GM23338 (cell line): Measurements from ENCODE around the gene TXNRD3. TPM values are rescaled to one million over a fixed set of nuclear protein-coding genes. Genes with fewer than 3 reads are reported as not detected.

Experiments
- ATAC-seq: fragments of 200-7000 bp; cut with Tn5 transposase; 3 replicates; pipeline ENCODE4 v1.9.1; 2020
- DNase-seq: peaks from one replicate; pipeline ENCODE4 v3.0.0-alpha.2; 2015; ENCODE audit warnings: low spot score
- H2AFZ ChIP-seq: fragments of 200-600 bp; sonication (generic); 2 replicates; pipeline ENCODE4 v1.8.0; 2016; ENCODE audit warnings: antibody characterized with exemption, mild to moderate bottlenecking, moderate library complexity
- H3F3A ChIP-seq: fragments of 200-600 bp; sonication (generic); replicated peaks from 2 replicates; pipeline ENCODE4 v1.8.0; 2017; ENCODE audit warnings: antibody characterized with exemption, mixed run types, low read depth
- H3K27ac ChIP-seq: fragments of 200-600 bp; sonication (generic); 2 replicates; pipeline ENCODE4 v1.6.1; 2016; ENCODE audit warnings: low read depth
- H3K27me3 ChIP-seq: fragments of 200-600 bp; sonication (generic); 2 replicates; pipeline ENCODE4 v1.8.0; 2016; ENCODE audit warnings: mild to moderate bottlenecking, mixed run types, moderate library complexity; ENCODE audit not compliant: insufficient read depth
- H3K36me3 ChIP-seq: fragments of 200-600 bp; sonication (generic); 2 replicates; pipeline ENCODE4 v1.8.0; 2016; ENCODE audit warnings: mild to moderate bottlenecking; ENCODE audit not compliant: insufficient read depth
- H3K4me1 ChIP-seq: fragments of 200-600 bp; sonication (generic); 2 replicates; pipeline ENCODE4 v1.8.0; 2016; ENCODE audit warnings: mild to moderate bottlenecking, moderate library complexity; ENCODE audit not compliant: insufficient read depth
- H3K4me2 ChIP-seq: fragments of 200-600 bp; sonication (generic); 2 replicates; pipeline ENCODE4 v1.7.1; 2017; ENCODE audit warnings: mixed run types
- H3K4me3 ChIP-seq: fragments of 200-600 bp; sonication (generic); 2 replicates; pipeline ENCODE4 v1.6.1; 2016; ENCODE audit warnings: mixed run types
- H3K79me2 ChIP-seq: fragments of 200-600 bp; sonication (generic); replicated peaks from 2 replicates; pipeline ENCODE4 v1.8.0; 2017; ENCODE audit warnings: mild to moderate bottlenecking; ENCODE audit not compliant: insufficient read depth
- H3K9me2 ChIP-seq: fragments of 200-600 bp; sonication (generic); 2 replicates; pipeline ENCODE4 v1.8.0; 2017; ENCODE audit not compliant: insufficient read depth
- H4K20me1 ChIP-seq: fragments of 200-600 bp; sonication (generic); replicated peaks from 2 replicates; pipeline ENCODE4 v1.8.0; 2017; ENCODE audit warnings: mild to moderate bottlenecking; ENCODE audit not compliant: insufficient read depth
- H3K27ac Mint-ChIP-seq: 2 replicates; pipeline ENCODE4 v1.8.0; 2020; ENCODE audit warnings: inconsistent platforms, mild to moderate bottlenecking, moderate library complexity, mixed read lengths
- H3K27me3 Mint-ChIP-seq: 3 replicates; pipeline ENCODE4 v1.8.0; 2022; ENCODE audit warnings: low read depth, mild to moderate bottlenecking, moderate library complexity, mixed read lengths, inconsistent platforms; ENCODE audit not compliant: insufficient read depth, poor library complexity
- H3K36me3 Mint-ChIP-seq: 3 replicates; pipeline ENCODE4 v1.8.0; 2021; ENCODE audit warnings: low read depth, mild to moderate bottlenecking, inconsistent platforms, moderate library complexity, mixed read lengths
- H3K4me1 Mint-ChIP-seq: 3 replicates; pipeline ENCODE4 v1.8.0; 2020; ENCODE audit warnings: mild to moderate bottlenecking, inconsistent platforms, mixed read lengths
- H3K4me3 Mint-ChIP-seq: 3 replicates; pipeline ENCODE4 v1.8.0; 2021; ENCODE audit warnings: moderate library complexity, mild to moderate bottlenecking, inconsistent platforms, mixed read lengths
- H3K9me3 Mint-ChIP-seq: 3 replicates; pipeline ENCODE4 v1.8.0; 2020; ENCODE audit warnings: moderate library complexity, mild to moderate bottlenecking, inconsistent platforms, mixed read lengths
- CREB1 ChIP-seq: fragments of 250-450 bp; sonication (Bioruptor Pico); IDR thresholded peaks from 2 replicates; pipeline ENCODE4 v1.5.0; 2020; ENCODE audit warnings: low read depth, mild to moderate bottlenecking, moderate library complexity
- EZH2 ChIP-seq: fragments of 200-600 bp; sonication (generic); IDR thresholded peaks from one replicate; pipeline ENCODE4 v1.8.0; 2017; ENCODE audit warnings: antibody characterized with exemption, mild to moderate bottlenecking, low read depth; ENCODE audit not compliant: unreplicated experiment
- EZH2phosphoT487 ChIP-seq: fragments of 200-600 bp; sonication (generic); IDR thresholded peaks from one replicate; pipeline ENCODE4 v1.8.1; 2018; ENCODE audit warnings: antibody characterized with exemption; ENCODE audit not compliant: unreplicated experiment
- JUNB ChIP-seq: IDR thresholded peaks from one replicate; pipeline ENCODE4 v1.6.1; 2016; ENCODE audit warnings: antibody characterized with exemption; ENCODE audit not compliant: unreplicated experiment
- NANOG ChIP-seq: IDR thresholded peaks from 2 replicates; pipeline ENCODE4 v1.6.1; 2016; ENCODE audit warnings: antibody characterized with exemption, borderline replicate concordance
- POLR2AphosphoS5 ChIP-seq: IDR thresholded peaks from 2 replicates; pipeline ENCODE4 v1.6.1; 2016; ENCODE audit warnings: antibody characterized with exemption, low read depth
- STAT1 ChIP-seq: IDR thresholded peaks from one replicate; pipeline ENCODE4 v1.6.1; 2016; ENCODE audit warnings: antibody characterized with exemption; ENCODE audit not compliant: unreplicated experiment
- ZNF114 ChIP-seq: fragments of 250-450 bp; sonication (Bioruptor Pico); IDR thresholded peaks from 2 replicates; pipeline ENCODE4 v1.5.0; 2020; ENCODE audit warnings: mild to moderate bottlenecking, moderate library complexity
- ZNF331 ChIP-seq: fragments of 250-450 bp; sonication (Bioruptor Pico); IDR thresholded peaks from 2 replicates; pipeline ENCODE4 v1.5.0; 2020; ENCODE audit warnings: low read depth, mild to moderate bottlenecking, moderate library complexity
- ZNF462 ChIP-seq: fragments of 250-450 bp; sonication (Bioruptor Pico); IDR thresholded peaks from 2 replicates; pipeline ENCODE4 v1.5.0; 2020; ENCODE audit warnings: mild to moderate bottlenecking, moderate library complexity
- polyA plus RNA-seq: library from polyadenylated mRNA; unstranded; fragments of >200 nt; fragmentation: Nextera tagmentation; extraction: Ambion mirVana; gene quantifications from 2 replicates; pipeline ENCODE4 v1.2.1, GENCODE V29; 2016
- total RNA-seq: library from RNA; depleted of rRNA; stranded (reverse); fragments of >200 nt; shearing (Covaris generic); gene quantifications from 2 replicates; pipeline ENCODE4 v1.2.3, GENCODE V29; 2014
- TF ChIP-seq, protein P1 (sequence below): IDR thresholded peaks from 2 replicates; pipeline ENCODE4 v1.6.1; 2016; ENCODE audit warnings: antibody characterized with exemption
- TF ChIP-seq, protein P2 (sequence below), 2 experiments: fragments of 200-600 bp in 1 of 2; sonication (generic) in 1 of 2; conservative IDR thresholded peaks; 2 replicates each; pipeline versions ENCODE4 v1.5.1 to v1.6.1; 2016 to 2017; ENCODE audit warnings: antibody characterized with exemption in 2 of 2, low read depth in 2 of 2, mild to moderate bottlenecking in 2 of 2, moderate library complexity in 1 of 2
- TF ChIP-seq, protein P3 (sequence below): IDR thresholded peaks from one replicate; pipeline ENCODE4 v1.6.1; 2018; ENCODE audit warnings: antibody characterized with exemption; ENCODE audit not compliant: unreplicated experiment

TXNRD3 gene
- total and polyA plus RNA-seq, 2 experiments from 2014 or later, result 3.0 to 4.1 TPM

GRCh38 chr3:126616931-126617330, 38.0 kb downstream of the TXNRD3 start:
- Mint-ChIP-seq H3K4me3 (no peak overlapping the region), H3K27me3 (no peaks in the 10 kb centered on the region), H3K4me1 (peaks cover 3% of the 10 kb centered on the region; the same call in 1 of the 3 replicates), H3K9me3 (no peaks in the 10 kb centered on the region), H3K27ac (no peak overlapping the region), H3K36me3 (no peaks in the 10 kb centered on the region)
- no peaks in the 10 kb centered on the region for H3K36me3 ChIP-seq
- no peaks in the 10 kb centered on the region for H4K20me1 ChIP-seq
- H3K4me2 ChIP-seq, result no peak overlapping the region
- H3K4me1 ChIP-seq, result no peaks in the 10 kb centered on the region
- ATAC-seq (no peak), DNase-seq (no peak)
- H3K27me3 ChIP-seq, result no peaks in the 10 kb centered on the region
- no peak overlapping the region for H3K27ac ChIP-seq
- no peak overlapping the region for H2AFZ ChIP-seq
- no peak overlapping the region for H3K4me3 ChIP-seq
- no peaks in the 10 kb centered on the region for H3F3A ChIP-seq
- H3K9me2 ChIP-seq, result no peaks in the 10 kb centered on the region
- H3K79me2 ChIP-seq, result no peaks in the 10 kb centered on the region
- TF ChIP-seq ZNF462, result no peak
- no peak for TF ChIP-seq STAT1
- TF ChIP-seq, protein P1, sequence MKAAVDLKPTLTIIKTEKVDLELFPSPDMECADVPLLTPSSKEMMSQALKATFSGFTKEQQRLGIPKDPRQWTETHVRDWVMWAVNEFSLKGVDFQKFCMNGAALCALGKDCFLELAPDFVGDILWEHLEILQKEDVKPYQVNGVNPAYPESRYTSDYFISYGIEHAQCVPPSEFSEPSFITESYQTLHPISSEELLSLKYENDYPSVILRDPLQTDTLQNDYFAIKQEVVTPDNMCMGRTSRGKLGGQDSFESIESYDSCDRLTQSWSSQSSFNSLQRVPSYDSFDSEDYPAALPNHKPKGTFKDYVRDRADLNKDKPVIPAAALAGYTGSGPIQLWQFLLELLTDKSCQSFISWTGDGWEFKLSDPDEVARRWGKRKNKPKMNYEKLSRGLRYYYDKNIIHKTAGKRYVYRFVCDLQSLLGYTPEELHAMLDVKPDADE, result no peak
- no peak for TF ChIP-seq EZH2phosphoT487
- TF ChIP-seq ZNF114 (CRISPR knock-in tag), result no peak
- no peak for TF ChIP-seq JUNB
- TF ChIP-seq, protein P2, sequence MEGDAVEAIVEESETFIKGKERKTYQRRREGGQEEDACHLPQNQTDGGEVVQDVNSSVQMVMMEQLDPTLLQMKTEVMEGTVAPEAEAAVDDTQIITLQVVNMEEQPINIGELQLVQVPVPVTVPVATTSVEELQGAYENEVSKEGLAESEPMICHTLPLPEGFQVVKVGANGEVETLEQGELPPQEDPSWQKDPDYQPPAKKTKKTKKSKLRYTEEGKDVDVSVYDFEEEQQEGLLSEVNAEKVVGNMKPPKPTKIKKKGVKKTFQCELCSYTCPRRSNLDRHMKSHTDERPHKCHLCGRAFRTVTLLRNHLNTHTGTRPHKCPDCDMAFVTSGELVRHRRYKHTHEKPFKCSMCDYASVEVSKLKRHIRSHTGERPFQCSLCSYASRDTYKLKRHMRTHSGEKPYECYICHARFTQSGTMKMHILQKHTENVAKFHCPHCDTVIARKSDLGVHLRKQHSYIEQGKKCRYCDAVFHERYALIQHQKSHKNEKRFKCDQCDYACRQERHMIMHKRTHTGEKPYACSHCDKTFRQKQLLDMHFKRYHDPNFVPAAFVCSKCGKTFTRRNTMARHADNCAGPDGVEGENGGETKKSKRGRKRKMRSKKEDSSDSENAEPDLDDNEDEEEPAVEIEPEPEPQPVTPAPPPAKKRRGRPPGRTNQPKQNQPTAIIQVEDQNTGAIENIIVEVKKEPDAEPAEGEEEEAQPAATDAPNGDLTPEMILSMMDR (conservative IDR thresholded peaks at IDR 0.05; ENCODE audit: low read depth in 2 of 2), result no peak
- no peak for TF ChIP-seq EZH2
- TF ChIP-seq POLR2AphosphoS5, result no peak
- TF ChIP-seq NANOG, result no peak
- no peak for TF ChIP-seq CREB1 (CRISPR knock-in tag)
- TF ChIP-seq, protein P3, sequence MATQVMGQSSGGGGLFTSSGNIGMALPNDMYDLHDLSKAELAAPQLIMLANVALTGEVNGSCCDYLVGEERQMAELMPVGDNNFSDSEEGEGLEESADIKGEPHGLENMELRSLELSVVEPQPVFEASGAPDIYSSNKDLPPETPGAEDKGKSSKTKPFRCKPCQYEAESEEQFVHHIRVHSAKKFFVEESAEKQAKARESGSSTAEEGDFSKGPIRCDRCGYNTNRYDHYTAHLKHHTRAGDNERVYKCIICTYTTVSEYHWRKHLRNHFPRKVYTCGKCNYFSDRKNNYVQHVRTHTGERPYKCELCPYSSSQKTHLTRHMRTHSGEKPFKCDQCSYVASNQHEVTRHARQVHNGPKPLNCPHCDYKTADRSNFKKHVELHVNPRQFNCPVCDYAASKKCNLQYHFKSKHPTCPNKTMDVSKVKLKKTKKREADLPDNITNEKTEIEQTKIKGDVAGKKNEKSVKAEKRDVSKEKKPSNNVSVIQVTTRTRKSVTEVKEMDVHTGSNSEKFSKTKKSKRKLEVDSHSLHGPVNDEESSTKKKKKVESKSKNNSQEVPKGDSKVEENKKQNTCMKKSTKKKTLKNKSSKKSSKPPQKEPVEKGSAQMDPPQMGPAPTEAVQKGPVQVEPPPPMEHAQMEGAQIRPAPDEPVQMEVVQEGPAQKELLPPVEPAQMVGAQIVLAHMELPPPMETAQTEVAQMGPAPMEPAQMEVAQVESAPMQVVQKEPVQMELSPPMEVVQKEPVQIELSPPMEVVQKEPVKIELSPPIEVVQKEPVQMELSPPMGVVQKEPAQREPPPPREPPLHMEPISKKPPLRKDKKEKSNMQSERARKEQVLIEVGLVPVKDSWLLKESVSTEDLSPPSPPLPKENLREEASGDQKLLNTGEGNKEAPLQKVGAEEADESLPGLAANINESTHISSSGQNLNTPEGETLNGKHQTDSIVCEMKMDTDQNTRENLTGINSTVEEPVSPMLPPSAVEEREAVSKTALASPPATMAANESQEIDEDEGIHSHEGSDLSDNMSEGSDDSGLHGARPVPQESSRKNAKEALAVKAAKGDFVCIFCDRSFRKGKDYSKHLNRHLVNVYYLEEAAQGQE, result no peak
- no peak for TF ChIP-seq ZNF331 (CRISPR knock-in tag)
